ENCODE results near the gene PTPRN2. TPM values are rescaled to one million over a fixed set of nuclear protein-coding genes. Genes with fewer than 3 reads are reported as not detected.
"Not testable (repeated sequence)": the region's sequence is repeated elsewhere in the genome, so short reads cannot be mapped to it uniquely, and the experiment has no call there.

Gene PTPRN2
- total RNA-seq, 1 experiment from 2014 or later, result 1.7 TPM

DNA sequence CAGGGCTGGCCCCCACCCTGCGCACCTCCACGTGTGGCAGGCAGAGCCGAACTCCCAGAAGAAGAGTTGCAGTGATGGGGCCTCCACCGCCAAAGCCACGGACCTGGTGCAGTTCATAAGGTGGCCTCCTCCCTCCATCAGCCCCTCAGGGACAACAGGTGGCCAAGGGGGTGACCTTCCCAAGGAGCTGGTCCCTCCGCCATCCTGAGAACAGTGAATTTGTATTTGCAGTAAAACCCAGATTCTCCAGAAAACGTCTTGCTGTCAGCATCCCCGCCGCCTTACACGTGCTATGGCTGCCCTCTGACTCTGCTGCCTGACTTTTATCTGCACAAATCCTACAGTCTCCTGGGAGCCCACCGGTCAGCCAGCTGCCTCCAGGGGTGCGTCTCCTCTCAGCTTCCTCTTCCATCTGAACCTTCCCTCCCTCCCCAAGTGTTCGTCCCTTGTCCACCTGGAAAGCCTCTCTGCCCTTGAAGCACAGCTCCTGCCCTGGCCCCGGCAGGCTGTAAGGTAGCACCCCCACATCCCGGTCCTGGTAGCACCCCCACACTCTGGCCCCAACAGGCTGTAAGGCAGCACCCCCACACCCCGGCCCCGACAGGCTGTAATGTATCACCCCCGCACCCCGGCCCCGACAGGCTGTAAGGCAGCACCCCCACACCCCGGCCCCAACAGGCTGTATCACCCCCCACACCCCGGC is 311.8 kb downstream of the PTPRN2 start:
- no peaks in the 10 kb centered on the region for H4K20me1 ChIP-seq (ENCODE audit: insufficient read depth, low read depth, low read length)
- no peak overlapping the region for H2AFZ ChIP-seq (ENCODE audit: low read length)
- no peak overlapping the region for H3K4me2 ChIP-seq (ENCODE audit: low read depth, low read length, poor library complexity, severe bottlenecking)
- DNase-seq, result no peak
- H3K27ac ChIP-seq (ENCODE audit: low read length), result no peak overlapping the region
- no peaks in the 10 kb centered on the region for H3K27me3 ChIP-seq (ENCODE audit: low read length)
- no peak overlapping the region for H3K4me3 ChIP-seq (ENCODE audit: low read length)
- H3K79me2 ChIP-seq (ENCODE audit: low read length), result no peaks in the 10 kb centered on the region
- H3K9ac ChIP-seq (ENCODE audit: low read length), result no peak overlapping the region
- no peaks in the 10 kb centered on the region for H3K9me2 ChIP-seq (replicated peaks; ENCODE audit: insufficient read depth, low read length)
- H3K9me3 ChIP-seq (ENCODE audit: low read length), result no peaks in the 10 kb centered on the region
- no peaks in the 10 kb centered on the region for H3K36me3 ChIP-seq (ENCODE audit: insufficient read depth, low read length)
- H3K4me1 ChIP-seq (ENCODE audit: low read length), result no peaks in the 10 kb centered on the region

- no peak overlapping the region for H3K9ac ChIP-seq (ENCODE audit: low read length)
- H3K9me3 ChIP-seq (ENCODE audit: low read length), result no peaks in the 10 kb centered on the region
- H3K36me3 ChIP-seq (ENCODE audit: insufficient read depth, low read length), result no peaks in the 10 kb centered on the region
- DNase-seq, result no peak
- H3K79me2 ChIP-seq (ENCODE audit: low read length), result no peaks in the 10 kb centered on the region
- no peaks in the 10 kb centered on the region for H3K27me3 ChIP-seq (ENCODE audit: low read length)
- no peaks in the 10 kb centered on the region for H3K9me2 ChIP-seq (replicated peaks; ENCODE audit: insufficient read depth, low read length)
- H3K4me3 ChIP-seq (ENCODE audit: low read length), result no peak overlapping the region
- no peak overlapping the region for H3K4me2 ChIP-seq (ENCODE audit: low read depth, low read length, poor library complexity, severe bottlenecking)
- no peak overlapping the region for H2AFZ ChIP-seq (ENCODE audit: low read length)
- no peaks in the 10 kb centered on the region for H4K20me1 ChIP-seq (ENCODE audit: insufficient read depth, low read depth, low read length)
- no peaks in the 10 kb centered on the region for H3K4me1 ChIP-seq (ENCODE audit: low read length)
- no peak overlapping the region for H3K27ac ChIP-seq (ENCODE audit: low read length)
Measured at GRCh38 chr7:158274996-158275395, 312.6 kb downstream of the PTPRN2 start.

DNA sequence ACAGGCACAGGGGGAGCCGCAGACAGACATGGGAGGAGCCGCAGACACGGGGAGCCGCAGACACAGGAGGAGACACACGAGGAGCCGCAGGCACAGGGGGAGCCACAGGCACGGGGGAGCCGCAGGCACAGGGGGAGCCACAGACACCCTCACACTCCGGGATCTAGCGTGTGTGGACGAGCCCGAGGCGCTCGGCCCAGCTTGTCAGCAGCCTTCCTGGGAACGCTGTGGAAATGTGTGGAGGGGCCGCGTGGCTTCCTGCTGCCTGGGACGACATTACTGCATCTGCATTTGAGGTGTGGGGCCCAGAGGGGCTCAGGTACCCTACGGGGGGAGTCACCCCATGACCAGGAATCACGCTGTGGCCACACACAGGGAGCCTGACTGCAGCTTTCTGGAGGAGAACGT is 313.2 kb downstream of the PTPRN2 start:
- Histone ChIP-seq H3K36me3 (ENCODE audit: insufficient read depth, low read length) (no peaks in the 10 kb centered on the region), H3K27ac (ENCODE audit: low read length) (no peak overlapping the region), H3K27me3 (ENCODE audit: low read length) (no peaks in the 10 kb centered on the region), H3K9me2 (replicated peaks; ENCODE audit: insufficient read depth, low read length) (no peaks in the 10 kb centered on the region), H4K20me1 (ENCODE audit: insufficient read depth, low read depth, low read length) (no peaks in the 10 kb centered on the region), H3K79me2 (ENCODE audit: low read length) (no peaks in the 10 kb centered on the region), H3K9ac (ENCODE audit: low read length) (no peak overlapping the region), H3K4me2 (ENCODE audit: low read depth, low read length, poor library complexity, severe bottlenecking) (no peak overlapping the region), H3K9me3 (ENCODE audit: low read length) (no peaks in the 10 kb centered on the region), H3K4me3 (ENCODE audit: low read length) (no peak overlapping the region), H3K4me1 (ENCODE audit: low read length) (no peaks in the 10 kb centered on the region), H2AFZ (ENCODE audit: low read length) (no peak overlapping the region)
- no peak for DNase-seq

DNA sequence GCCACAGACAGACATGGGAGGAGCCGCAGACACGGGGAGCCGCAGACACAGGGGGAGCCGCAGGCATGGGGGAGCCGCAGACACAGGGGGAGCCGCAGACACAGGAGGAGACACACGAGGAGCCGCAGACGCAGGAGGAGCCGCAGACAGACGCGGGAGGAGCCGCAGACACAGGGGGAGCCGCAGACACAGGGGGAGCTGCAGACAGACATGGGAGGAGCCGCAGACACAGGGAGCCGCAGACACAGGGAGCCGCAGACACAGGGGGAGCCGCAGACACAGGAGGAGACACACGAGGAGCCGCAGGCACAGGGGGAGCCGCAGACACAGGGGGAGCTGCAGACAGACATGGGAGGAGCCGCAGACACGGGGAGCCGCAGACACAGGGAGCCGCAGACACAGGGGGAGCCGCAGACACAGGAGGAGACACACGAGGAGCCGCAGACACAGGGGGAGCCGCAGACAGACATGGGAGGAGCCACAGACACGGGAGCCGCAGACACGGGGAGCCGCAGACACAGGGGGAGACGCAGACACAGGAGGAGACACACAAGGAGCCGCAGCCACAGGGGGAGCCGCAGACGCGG is 313.8 kb downstream of the PTPRN2 start:
- H3K4me2 ChIP-seq (ENCODE audit: low read depth, low read length, poor library complexity, severe bottlenecking); H3K9me2 ChIP-seq (replicated peaks; ENCODE audit: insufficient read depth, low read length); H3K4me1 ChIP-seq (ENCODE audit: low read length); H3K9me3 ChIP-seq (ENCODE audit: low read length); H3K79me2 ChIP-seq (ENCODE audit: low read length); H3K4me3 ChIP-seq (ENCODE audit: low read length); DNase-seq; H3K36me3 ChIP-seq (ENCODE audit: insufficient read depth, low read length); H2AFZ ChIP-seq (ENCODE audit: low read length); H4K20me1 ChIP-seq (ENCODE audit: insufficient read depth, low read depth, low read length); H3K9ac ChIP-seq (ENCODE audit: low read length); H3K27me3 ChIP-seq (ENCODE audit: low read length); H3K27ac ChIP-seq (ENCODE audit: low read length): not testable (repeated sequence)

- DNase-seq, result no peak
- no peak overlapping the region for H2AFZ ChIP-seq (ENCODE audit: low read length)
- H3K4me2 ChIP-seq (ENCODE audit: low read depth, low read length, poor library complexity, severe bottlenecking), result no peak overlapping the region
- no peaks in the 10 kb centered on the region for H3K27me3 ChIP-seq (ENCODE audit: low read length)
- H3K36me3 ChIP-seq (ENCODE audit: insufficient read depth, low read length), result no peaks in the 10 kb centered on the region
- H3K4me1 ChIP-seq (ENCODE audit: low read length), result no peaks in the 10 kb centered on the region
- H3K27ac ChIP-seq (ENCODE audit: low read length), result no peak overlapping the region
- H3K79me2 ChIP-seq (ENCODE audit: low read length), result no peaks in the 10 kb centered on the region
- no peaks in the 10 kb centered on the region for H4K20me1 ChIP-seq (ENCODE audit: insufficient read depth, low read depth, low read length)
- H3K9me3 ChIP-seq (ENCODE audit: low read length), result no peaks in the 10 kb centered on the region
- no peaks in the 10 kb centered on the region for H3K9me2 ChIP-seq (replicated peaks; ENCODE audit: insufficient read depth, low read length)
- no peak overlapping the region for H3K4me3 ChIP-seq (ENCODE audit: low read length)
- H3K9ac ChIP-seq (ENCODE audit: low read length), result no peak overlapping the region
Measured at GRCh38 chr7:158273138-158273651, 314.4 kb downstream of the PTPRN2 start.

DNA sequence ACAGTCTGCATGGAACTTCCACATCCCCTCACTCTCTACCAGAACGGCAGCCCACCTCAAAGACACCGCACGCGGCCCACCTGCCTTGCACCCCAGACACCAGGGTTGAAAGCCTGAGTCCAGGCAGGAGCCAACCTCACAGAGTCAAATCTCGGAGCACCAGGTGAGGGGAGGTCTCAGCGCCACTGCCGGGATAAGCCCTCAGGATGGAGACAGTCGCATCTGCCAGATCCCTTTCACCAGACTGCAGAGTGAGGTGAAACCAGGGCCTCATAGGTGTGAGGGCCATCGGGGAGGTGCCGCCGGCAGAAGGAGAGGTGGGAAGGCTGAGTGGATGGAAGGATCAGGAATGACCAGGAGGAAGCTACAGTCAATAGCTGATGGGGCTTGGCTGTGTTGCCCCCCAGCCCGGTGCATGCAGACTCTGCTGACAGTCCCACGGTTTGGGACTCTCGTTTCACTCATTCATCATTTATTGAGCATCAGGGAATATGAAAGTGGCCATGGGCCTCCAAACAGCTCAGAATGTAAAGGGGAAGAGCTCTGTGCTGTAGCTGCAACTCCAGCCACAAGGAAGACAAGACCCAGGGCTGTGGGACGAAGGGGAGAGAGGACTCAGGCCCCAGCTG is 315.0 kb downstream of the PTPRN2 start:
- DNase-seq, result no peak
- H3K4me1 ChIP-seq (ENCODE audit: low read length), result no peaks in the 10 kb centered on the region
- no peak overlapping the region for H3K4me2 ChIP-seq (ENCODE audit: low read depth, low read length, poor library complexity, severe bottlenecking)
- H2AFZ ChIP-seq (ENCODE audit: low read length), result no peak overlapping the region
- no peaks in the 10 kb centered on the region for H3K9me2 ChIP-seq (replicated peaks; ENCODE audit: insufficient read depth, low read length)
- H4K20me1 ChIP-seq (ENCODE audit: insufficient read depth, low read depth, low read length), result no peaks in the 10 kb centered on the region
- no peaks in the 10 kb centered on the region for H3K36me3 ChIP-seq (ENCODE audit: insufficient read depth, low read length)
- no peaks in the 10 kb centered on the region for H3K9me3 ChIP-seq (ENCODE audit: low read length)
- no peak overlapping the region for H3K27ac ChIP-seq (ENCODE audit: low read length)
- H3K79me2 ChIP-seq (ENCODE audit: low read length), result no peaks in the 10 kb centered on the region
- no peak overlapping the region for H3K4me3 ChIP-seq (ENCODE audit: low read length)
- H3K9ac ChIP-seq (ENCODE audit: low read length), result no peak overlapping the region
- H3K27me3 ChIP-seq (ENCODE audit: low read length), result no peaks in the 10 kb centered on the region

GRCh38 chr7:158272091-158272490 is 315.5 kb downstream of the PTPRN2 start:
- Histone ChIP-seq H3K79me2 (ENCODE audit: low read length) (no peaks in the 10 kb centered on the region), H3K27me3 (ENCODE audit: low read length) (no peaks in the 10 kb centered on the region), H3K9me3 (ENCODE audit: low read length) (no peaks in the 10 kb centered on the region), H3K9me2 (replicated peaks; ENCODE audit: insufficient read depth, low read length) (no peaks in the 10 kb centered on the region), H3K27ac (ENCODE audit: low read length) (no peak overlapping the region), H3K4me2 (ENCODE audit: low read depth, low read length, poor library complexity, severe bottlenecking) (no peak overlapping the region), H2AFZ (ENCODE audit: low read length) (no peak overlapping the region), H4K20me1 (ENCODE audit: insufficient read depth, low read depth, low read length) (no peaks in the 10 kb centered on the region), H3K9ac (ENCODE audit: low read length) (no peak overlapping the region), H3K4me1 (ENCODE audit: low read length) (no peaks in the 10 kb centered on the region), H3K36me3 (ENCODE audit: insufficient read depth, low read length) (no peaks in the 10 kb centered on the region), H3K4me3 (ENCODE audit: low read length) (no peak overlapping the region)
- no peak for DNase-seq

DNA sequence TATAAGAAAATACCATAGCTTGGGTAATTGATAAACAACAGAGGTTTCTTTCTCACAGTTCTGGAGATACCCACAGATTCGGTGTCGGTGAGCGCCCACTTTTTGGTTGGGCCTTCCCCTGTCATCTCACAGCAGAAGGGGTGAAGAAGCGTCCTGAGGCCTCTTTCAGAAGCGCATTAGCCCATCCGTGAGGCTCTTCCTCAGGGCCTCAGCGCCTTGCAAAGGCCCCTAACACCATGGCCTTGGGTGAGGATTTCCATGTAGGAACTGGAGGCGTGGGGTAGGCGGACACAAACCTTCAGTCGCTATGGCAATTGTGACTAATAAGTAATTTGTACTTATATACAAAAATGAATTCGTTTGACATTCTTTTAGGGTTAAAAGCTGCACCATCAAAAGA is 316.0 kb downstream of the PTPRN2 start:
- Histone ChIP-seq H3K27ac (ENCODE audit: low read length) (no peak overlapping the region), H3K4me2 (ENCODE audit: low read depth, low read length, poor library complexity, severe bottlenecking) (no peak overlapping the region), H4K20me1 (ENCODE audit: insufficient read depth, low read depth, low read length) (no peaks in the 10 kb centered on the region), H2AFZ (ENCODE audit: low read length) (no peak overlapping the region), H3K4me1 (ENCODE audit: low read length) (no peaks in the 10 kb centered on the region), H3K36me3 (ENCODE audit: insufficient read depth, low read length) (no peaks in the 10 kb centered on the region), H3K9me2 (replicated peaks; ENCODE audit: insufficient read depth, low read length) (no peaks in the 10 kb centered on the region), H3K9ac (ENCODE audit: low read length) (no peak overlapping the region), H3K79me2 (ENCODE audit: low read length) (no peaks in the 10 kb centered on the region), H3K27me3 (ENCODE audit: low read length) (no peaks in the 10 kb centered on the region), H3K4me3 (ENCODE audit: low read length) (no peak overlapping the region), H3K9me3 (ENCODE audit: low read length) (no peaks in the 10 kb centered on the region)
- no peak for DNase-seq
